GM23338 (cell line): ENCODE data around the gene CDK18.

Experiments
- CREB1 ChIP-seq: fragments of 250-450 bp; sonication (Bioruptor Pico); IDR thresholded peaks from 2 replicates; pipeline ENCODE4 v1.5.0; 2020; ENCODE audit warnings: low read depth, mild to moderate bottlenecking, moderate library complexity
- EZH2 ChIP-seq: fragments of 200-600 bp; sonication (generic); IDR thresholded peaks from one replicate; pipeline ENCODE4 v1.8.0; 2017; ENCODE audit warnings: antibody characterized with exemption, mild to moderate bottlenecking, low read depth; ENCODE audit not compliant: unreplicated experiment
- EZH2phosphoT487 ChIP-seq: fragments of 200-600 bp; sonication (generic); IDR thresholded peaks from one replicate; pipeline ENCODE4 v1.8.1; 2018; ENCODE audit warnings: antibody characterized with exemption; ENCODE audit not compliant: unreplicated experiment
- JUNB ChIP-seq: IDR thresholded peaks from one replicate; pipeline ENCODE4 v1.6.1; 2016; ENCODE audit warnings: antibody characterized with exemption; ENCODE audit not compliant: unreplicated experiment
- POLR2AphosphoS5 ChIP-seq: IDR thresholded peaks from 2 replicates; pipeline ENCODE4 v1.6.1; 2016; ENCODE audit warnings: antibody characterized with exemption, low read depth
- STAT1 ChIP-seq: IDR thresholded peaks from one replicate; pipeline ENCODE4 v1.6.1; 2016; ENCODE audit warnings: antibody characterized with exemption; ENCODE audit not compliant: unreplicated experiment
- ZNF114 ChIP-seq: fragments of 250-450 bp; sonication (Bioruptor Pico); IDR thresholded peaks from 2 replicates; pipeline ENCODE4 v1.5.0; 2020; ENCODE audit warnings: mild to moderate bottlenecking, moderate library complexity
- TF ChIP-seq, protein P1 (sequence below), 2 experiments: fragments of 200-600 bp in 1 of 2; sonication (generic) in 1 of 2; conservative IDR thresholded peaks; 2 replicates each; pipeline versions ENCODE4 v1.5.1 to v1.6.1; 2016 to 2017; ENCODE audit warnings: antibody characterized with exemption in 2 of 2, low read depth in 2 of 2, mild to moderate bottlenecking in 2 of 2, moderate library complexity in 1 of 2
- TF ChIP-seq, protein P2 (sequence below): IDR thresholded peaks from one replicate; pipeline ENCODE4 v1.6.1; 2018; ENCODE audit warnings: antibody characterized with exemption; ENCODE audit not compliant: unreplicated experiment
- TF ChIP-seq, protein P3 (sequence below): fragments of 250-450 bp; sonication (Bioruptor Pico); IDR thresholded peaks from 2 replicates; pipeline ENCODE4 v1.5.0; 2020; ENCODE audit warnings: mild to moderate bottlenecking, moderate library complexity

DNA sequence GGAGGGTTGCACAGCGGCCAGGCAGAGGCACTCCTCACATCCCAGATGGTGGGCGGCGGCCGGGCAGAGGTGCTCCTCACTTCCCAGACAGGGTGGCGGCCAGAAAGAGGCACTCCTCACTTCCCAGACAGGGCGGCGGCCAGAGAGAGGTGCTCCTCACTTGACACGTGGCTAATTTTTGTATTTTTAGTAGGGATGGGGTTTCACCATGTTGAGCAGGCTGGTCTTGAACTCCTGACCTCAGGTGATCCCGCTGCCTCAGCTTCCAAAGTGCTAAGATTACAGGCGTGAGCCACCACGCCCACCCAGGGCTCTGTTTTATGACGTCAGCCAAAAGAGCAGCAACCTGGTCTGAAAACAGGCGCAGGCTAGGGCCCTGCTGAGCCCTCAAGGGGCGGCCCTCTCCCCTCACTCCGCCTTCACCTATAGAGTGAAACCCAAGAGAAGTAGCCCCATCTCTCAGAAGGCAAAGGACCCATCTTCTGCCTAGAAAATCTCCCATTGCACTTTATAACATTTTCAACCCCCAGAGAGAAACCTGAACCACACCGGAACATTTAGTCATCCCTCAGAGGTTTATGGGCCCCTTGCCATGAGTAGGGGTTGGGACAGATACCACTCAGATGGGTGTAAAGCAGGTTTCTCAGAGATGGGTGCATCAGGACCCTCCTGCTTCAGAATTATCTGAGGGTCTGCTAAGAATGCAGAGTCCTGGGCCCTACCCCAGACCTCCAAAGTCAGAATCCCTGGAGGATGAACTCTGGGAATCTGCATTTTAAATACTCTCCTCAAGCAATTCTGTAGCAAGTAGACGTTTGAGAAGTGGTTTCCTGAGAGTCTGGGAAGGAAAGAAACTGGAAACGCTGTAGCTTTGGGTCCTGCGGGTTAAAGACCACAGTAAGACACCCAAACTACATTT is 40.8 kb downstream of the CDK18 start:
- TF ChIP-seq, protein P1, sequence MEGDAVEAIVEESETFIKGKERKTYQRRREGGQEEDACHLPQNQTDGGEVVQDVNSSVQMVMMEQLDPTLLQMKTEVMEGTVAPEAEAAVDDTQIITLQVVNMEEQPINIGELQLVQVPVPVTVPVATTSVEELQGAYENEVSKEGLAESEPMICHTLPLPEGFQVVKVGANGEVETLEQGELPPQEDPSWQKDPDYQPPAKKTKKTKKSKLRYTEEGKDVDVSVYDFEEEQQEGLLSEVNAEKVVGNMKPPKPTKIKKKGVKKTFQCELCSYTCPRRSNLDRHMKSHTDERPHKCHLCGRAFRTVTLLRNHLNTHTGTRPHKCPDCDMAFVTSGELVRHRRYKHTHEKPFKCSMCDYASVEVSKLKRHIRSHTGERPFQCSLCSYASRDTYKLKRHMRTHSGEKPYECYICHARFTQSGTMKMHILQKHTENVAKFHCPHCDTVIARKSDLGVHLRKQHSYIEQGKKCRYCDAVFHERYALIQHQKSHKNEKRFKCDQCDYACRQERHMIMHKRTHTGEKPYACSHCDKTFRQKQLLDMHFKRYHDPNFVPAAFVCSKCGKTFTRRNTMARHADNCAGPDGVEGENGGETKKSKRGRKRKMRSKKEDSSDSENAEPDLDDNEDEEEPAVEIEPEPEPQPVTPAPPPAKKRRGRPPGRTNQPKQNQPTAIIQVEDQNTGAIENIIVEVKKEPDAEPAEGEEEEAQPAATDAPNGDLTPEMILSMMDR (conservative IDR thresholded peaks at IDR 0.05; ENCODE audit: low read depth in 2 of 2) = no peak
- no peak for TF ChIP-seq JUNB
- TF ChIP-seq EZH2 = no peak
- no peak for TF ChIP-seq EZH2phosphoT487
- no peak for TF ChIP-seq POLR2AphosphoS5
- TF ChIP-seq, protein P2, sequence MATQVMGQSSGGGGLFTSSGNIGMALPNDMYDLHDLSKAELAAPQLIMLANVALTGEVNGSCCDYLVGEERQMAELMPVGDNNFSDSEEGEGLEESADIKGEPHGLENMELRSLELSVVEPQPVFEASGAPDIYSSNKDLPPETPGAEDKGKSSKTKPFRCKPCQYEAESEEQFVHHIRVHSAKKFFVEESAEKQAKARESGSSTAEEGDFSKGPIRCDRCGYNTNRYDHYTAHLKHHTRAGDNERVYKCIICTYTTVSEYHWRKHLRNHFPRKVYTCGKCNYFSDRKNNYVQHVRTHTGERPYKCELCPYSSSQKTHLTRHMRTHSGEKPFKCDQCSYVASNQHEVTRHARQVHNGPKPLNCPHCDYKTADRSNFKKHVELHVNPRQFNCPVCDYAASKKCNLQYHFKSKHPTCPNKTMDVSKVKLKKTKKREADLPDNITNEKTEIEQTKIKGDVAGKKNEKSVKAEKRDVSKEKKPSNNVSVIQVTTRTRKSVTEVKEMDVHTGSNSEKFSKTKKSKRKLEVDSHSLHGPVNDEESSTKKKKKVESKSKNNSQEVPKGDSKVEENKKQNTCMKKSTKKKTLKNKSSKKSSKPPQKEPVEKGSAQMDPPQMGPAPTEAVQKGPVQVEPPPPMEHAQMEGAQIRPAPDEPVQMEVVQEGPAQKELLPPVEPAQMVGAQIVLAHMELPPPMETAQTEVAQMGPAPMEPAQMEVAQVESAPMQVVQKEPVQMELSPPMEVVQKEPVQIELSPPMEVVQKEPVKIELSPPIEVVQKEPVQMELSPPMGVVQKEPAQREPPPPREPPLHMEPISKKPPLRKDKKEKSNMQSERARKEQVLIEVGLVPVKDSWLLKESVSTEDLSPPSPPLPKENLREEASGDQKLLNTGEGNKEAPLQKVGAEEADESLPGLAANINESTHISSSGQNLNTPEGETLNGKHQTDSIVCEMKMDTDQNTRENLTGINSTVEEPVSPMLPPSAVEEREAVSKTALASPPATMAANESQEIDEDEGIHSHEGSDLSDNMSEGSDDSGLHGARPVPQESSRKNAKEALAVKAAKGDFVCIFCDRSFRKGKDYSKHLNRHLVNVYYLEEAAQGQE = no peak
- no peak for TF ChIP-seq ZNF114 (CRISPR knock-in tag)
- TF ChIP-seq, protein P3, sequence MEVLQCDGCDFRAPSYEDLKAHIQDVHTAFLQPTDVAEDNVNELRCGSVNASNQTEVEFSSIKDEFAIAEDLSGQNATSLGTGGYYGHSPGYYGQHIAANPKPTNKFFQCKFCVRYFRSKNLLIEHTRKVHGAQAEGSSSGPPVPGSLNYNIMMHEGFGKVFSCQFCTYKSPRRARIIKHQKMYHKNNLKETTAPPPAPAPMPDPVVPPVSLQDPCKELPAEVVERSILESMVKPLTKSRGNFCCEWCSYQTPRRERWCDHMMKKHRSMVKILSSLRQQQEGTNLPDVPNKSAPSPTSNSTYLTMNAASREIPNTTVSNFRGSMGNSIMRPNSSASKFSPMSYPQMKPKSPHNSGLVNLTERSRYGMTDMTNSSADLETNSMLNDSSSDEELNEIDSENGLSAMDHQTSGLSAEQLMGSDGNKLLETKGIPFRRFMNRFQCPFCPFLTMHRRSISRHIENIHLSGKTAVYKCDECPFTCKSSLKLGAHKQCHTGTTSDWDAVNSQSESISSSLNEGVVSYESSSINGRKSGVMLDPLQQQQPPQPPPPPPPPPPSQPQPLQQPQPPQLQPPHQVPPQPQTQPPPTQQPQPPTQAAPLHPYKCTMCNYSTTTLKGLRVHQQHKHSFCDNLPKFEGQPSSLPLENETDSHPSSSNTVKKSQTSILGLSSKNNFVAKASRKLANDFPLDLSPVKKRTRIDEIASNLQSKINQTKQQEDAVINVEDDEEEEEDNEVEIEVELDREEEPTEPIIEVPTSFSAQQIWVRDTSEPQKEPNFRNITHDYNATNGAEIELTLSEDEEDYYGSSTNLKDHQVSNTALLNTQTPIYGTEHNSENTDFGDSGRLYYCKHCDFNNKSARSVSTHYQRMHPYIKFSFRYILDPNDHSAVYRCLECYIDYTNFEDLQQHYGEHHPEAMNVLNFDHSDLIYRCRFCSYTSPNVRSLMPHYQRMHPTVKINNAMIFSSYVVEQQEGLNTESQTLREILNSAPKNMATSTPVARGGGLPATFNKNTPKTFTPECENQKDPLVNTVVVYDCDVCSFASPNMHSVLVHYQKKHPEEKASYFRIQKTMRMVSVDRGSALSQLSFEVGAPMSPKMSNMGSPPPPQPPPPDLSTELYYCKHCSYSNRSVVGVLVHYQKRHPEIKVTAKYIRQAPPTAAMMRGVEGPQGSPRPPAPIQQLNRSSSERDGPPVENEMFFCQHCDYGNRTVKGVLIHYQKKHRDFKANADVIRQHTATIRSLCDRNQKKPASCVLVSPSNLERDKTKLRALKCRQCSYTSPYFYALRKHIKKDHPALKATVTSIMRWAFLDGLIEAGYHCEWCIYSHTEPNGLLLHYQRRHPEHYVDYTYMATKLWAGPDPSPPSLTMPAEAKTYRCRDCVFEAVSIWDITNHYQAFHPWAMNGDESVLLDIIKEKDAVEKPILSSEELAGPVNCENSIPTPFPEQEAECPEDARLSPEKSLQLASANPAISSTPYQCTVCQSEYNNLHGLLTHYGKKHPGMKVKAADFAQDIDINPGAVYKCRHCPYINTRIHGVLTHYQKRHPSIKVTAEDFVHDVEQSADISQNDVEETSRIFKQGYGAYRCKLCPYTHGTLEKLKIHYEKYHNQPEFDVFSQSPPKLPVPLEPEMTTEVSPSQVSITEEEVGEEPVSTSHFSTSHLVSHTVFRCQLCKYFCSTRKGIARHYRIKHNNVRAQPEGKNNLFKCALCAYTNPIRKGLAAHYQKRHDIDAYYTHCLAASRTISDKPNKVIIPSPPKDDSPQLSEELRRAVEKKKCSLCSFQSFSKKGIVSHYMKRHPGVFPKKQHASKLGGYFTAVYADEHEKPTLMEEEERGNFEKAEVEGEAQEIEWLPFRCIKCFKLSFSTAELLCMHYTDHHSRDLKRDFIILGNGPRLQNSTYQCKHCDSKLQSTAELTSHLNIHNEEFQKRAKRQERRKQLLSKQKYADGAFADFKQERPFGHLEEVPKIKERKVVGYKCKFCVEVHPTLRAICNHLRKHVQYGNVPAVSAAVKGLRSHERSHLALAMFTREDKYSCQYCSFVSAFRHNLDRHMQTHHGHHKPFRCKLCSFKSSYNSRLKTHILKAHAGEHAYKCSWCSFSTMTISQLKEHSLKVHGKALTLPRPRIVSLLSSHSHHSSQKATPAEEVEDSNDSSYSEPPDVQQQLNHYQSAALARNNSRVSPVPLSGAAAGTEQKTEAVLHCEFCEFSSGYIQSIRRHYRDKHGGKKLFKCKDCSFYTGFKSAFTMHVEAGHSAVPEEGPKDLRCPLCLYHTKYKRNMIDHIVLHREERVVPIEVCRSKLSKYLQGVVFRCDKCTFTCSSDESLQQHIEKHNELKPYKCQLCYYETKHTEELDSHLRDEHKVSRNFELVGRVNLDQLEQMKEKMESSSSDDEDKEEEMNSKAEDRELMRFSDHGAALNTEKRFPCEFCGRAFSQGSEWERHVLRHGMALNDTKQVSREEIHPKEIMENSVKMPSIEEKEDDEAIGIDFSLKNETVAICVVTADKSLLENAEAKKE (CRISPR knock-in tag) = no peak
- TF ChIP-seq CREB1 (CRISPR knock-in tag) = no peak
- no peak for TF ChIP-seq STAT1
